ENCODE measurements around the gene TICAM2.

GRCh38 chr5:115585265-115585664 is 17.0 kb downstream of the TICAM2 start:
- TF ChIP-seq EZH2phosphoT487 (IDR thresholded peaks at IDR 0.05; ENCODE audit: low read length) (no peak), EZH2 (optimal IDR thresholded peaks at IDR 0.05; ENCODE audit: low read depth, low read length) (no peak)
- TF ChIP-seq, protein P1, sequence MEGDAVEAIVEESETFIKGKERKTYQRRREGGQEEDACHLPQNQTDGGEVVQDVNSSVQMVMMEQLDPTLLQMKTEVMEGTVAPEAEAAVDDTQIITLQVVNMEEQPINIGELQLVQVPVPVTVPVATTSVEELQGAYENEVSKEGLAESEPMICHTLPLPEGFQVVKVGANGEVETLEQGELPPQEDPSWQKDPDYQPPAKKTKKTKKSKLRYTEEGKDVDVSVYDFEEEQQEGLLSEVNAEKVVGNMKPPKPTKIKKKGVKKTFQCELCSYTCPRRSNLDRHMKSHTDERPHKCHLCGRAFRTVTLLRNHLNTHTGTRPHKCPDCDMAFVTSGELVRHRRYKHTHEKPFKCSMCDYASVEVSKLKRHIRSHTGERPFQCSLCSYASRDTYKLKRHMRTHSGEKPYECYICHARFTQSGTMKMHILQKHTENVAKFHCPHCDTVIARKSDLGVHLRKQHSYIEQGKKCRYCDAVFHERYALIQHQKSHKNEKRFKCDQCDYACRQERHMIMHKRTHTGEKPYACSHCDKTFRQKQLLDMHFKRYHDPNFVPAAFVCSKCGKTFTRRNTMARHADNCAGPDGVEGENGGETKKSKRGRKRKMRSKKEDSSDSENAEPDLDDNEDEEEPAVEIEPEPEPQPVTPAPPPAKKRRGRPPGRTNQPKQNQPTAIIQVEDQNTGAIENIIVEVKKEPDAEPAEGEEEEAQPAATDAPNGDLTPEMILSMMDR (IDR thresholded peaks at IDR 0.05; ENCODE audit: low read length), result no peak

Measured in MM.1S (cell line).